Measurements from ENCODE around the gene ANGEL1.

DNA sequence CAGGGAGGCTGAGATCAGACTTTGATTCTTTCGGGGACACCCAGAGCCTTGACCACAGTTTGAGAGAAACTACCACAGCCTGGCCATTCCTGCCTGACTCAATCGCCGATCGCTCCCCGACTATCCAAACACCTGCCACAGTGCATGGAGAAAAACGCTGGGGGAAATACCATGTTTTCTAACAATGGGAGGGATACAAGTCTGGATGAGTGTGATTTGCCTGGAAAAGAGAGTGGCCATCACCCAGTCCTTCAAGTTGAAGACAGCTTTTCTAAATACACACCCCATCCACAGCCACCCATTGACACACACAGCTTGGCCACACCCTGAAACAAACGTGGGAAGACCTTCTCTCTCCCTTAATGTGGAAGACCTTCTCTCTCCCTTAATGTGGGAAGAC is 58.1 kb downstream of the ANGEL1 start:
- no peak for TF ChIP-seq POLR2A (IDR thresholded peaks at IDR 0.05)
- TF ChIP-seq, protein P1, sequence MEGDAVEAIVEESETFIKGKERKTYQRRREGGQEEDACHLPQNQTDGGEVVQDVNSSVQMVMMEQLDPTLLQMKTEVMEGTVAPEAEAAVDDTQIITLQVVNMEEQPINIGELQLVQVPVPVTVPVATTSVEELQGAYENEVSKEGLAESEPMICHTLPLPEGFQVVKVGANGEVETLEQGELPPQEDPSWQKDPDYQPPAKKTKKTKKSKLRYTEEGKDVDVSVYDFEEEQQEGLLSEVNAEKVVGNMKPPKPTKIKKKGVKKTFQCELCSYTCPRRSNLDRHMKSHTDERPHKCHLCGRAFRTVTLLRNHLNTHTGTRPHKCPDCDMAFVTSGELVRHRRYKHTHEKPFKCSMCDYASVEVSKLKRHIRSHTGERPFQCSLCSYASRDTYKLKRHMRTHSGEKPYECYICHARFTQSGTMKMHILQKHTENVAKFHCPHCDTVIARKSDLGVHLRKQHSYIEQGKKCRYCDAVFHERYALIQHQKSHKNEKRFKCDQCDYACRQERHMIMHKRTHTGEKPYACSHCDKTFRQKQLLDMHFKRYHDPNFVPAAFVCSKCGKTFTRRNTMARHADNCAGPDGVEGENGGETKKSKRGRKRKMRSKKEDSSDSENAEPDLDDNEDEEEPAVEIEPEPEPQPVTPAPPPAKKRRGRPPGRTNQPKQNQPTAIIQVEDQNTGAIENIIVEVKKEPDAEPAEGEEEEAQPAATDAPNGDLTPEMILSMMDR (IDR thresholded peaks at IDR 0.05) = no peak

Measured in heart left ventricle (tissue), 13 donors.